Umbilical cord (tissue), 2 donors: Measurements from ENCODE around the gene NCAN. TPM values are rescaled to one million over a fixed set of nuclear protein-coding genes. Genes with fewer than 3 reads are reported as not detected.
"Not testable (repeated sequence)": the region's sequence is repeated elsewhere in the genome, so short reads cannot be mapped to it uniquely, and the experiment has no call there.

Source experiments
- DNase-seq: peaks from one replicate; pipeline ENCODE4 v3.0.0-alpha.2; 2015; ENCODE audit warnings: low spot score
- total RNA-seq: library from RNA; depleted of rRNA; stranded (reverse); fragments of >200 nt; gene quantifications from one replicate; pipeline ENCODE4 v1.2.3, GENCODE V29; 2014; ENCODE audit warnings: low replicate concordance; ENCODE audit not compliant: insufficient read depth

The NCAN gene
- 0.72 TPM for total RNA-seq

DNA sequence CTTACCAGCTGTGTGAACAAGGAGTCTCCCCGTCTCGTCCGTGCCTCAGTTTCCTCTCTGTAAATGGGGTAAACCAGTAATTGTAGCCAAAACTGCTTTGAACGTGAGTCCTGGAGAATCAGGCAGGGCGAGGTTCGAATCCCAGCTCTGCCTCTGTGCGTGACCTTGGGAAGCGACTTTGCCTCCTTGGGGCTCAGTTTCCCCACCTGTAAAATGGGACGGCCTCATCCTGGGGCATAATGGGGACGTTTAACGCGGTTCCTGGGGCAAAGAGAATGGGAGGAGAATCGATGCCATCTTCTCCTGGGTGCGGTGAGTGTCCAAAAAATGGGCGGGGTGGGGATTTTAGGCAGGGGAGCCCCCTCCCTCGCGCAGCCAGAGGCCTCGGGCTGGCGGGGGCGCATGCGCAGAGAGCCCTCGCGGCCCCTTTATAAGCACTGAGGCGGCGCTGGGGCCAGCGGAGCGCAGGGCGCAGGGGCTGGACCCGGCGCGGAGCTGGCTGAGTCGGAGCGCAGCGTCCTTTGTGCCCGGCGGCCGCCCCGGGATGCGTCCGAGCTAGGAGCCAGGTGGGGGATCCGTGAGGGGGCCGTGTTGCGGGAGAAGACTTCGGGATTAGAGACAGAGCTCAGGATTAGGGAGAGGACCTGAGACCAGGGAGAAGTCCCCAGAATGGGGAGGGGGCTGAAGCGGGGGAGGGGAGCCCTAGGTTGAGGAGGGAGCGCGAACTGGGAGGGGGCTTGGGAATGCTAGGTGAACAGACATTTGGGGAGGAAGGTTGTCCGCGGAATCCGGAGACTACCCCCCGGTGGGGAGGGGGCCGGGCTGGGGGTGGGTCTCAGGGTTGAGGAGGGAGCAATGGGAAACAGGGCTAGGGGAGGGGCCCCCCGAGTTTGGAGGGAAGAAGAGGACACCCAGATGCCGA, at the start of gene NCAN:
Gene NCAN (plus strand): TSS at position 460 of the 922 bp plus-strand sequence. CDS start 4,996 bp downstream, outside the sequence.
- no peak for DNase-seq

DNA sequence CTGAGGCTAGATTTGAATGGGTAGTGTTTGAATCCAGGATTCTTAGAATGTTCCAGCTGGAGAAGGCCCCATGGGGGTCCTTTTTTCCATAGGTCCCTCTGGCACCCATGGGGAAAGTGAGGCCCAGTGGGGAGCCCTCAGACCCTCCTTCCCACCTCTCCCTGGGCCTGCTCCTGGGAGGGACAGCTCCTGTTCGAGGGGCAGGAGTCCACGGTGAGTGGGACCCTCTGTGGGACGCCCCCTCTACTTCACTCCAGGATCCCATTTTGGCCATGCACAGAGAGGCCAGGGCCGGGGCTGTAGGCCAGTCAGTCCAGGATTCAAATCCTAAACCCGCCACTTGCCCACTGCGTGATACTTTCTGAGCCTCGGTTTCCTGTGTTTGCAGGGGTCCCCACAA, 49.3 kb upstream of the NCAN start:
- no peak for DNase-seq

DNA sequence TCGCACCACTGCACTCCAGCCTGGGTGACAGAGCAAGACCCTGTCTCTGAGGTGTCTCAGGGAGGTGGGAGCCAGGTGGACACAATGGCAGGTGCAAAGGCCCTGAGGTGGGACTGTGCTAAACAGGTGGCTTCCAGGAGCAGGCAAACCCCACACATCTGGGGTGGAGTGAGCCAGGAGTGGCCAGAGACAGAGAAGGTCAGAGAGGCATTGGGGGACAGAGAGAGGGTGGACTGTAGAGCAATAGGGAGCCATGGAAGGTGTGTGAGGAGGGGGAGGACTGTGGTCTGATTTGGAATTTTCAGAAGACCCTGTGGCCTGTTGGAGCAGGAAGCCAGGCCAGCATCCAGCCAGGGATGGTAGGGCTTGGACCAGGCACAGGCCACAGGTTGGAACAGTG, 46.4 kb upstream of the NCAN start:
- no peak for DNase-seq

DNA sequence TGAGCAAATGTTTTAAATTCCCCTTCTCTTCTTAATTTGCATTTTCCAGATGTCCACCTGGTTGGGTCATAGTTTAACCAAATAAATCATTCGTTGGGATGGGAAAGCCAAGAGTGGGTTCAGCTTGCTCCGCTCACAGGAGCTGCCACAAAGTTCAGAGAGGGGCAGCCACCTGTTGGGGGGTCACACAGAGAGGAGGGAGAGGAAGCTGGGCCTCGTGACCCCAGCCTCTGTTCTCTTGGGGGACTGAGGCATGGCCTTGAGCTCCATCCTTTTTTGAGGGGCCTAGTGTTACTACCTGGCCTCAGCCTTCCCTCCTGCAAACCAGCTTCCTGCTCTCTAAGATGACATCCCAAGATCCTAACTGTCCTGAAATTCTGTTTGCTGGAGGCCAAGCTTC, 44.1 kb upstream of the NCAN start:
- no peak for DNase-seq

DNA sequence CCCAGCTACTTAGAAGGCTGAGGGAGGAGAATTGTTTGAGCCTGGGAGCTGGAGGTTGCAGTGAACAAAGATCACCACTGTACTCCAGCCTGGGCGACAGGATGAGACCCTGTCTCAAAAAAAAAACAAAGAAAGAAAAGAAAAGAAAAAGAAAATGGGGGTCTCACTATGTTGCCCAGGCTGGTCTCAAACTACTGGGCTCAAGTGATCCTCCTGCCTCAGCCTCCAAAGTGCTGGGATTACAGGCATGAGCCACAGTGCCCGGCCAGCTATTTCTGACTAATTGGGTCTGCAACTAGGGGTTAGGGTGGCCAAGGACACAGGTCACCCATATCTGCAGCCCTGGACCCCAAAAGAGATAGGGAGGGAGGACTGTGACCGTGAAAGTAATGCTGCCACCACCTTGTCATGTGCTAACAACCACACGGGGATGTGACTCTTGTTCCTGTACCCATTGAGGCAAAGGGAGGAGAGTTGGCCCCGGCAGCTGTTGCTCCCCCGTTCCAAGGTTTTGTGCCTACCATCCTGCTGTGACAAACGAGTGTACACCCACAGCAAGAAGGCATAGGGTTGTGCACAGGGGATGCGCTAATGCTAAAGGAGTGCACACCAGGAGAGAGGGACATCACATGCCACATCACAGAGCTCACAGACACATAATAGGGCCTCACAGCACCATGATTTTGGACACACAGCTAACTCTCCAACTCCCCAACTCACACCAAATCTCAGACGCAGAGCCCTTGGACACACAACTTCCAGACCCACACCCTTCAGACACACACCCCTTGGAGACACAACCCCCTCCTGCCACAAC, 42.3 kb upstream of the NCAN start:
- no peak for DNase-seq

DNA sequence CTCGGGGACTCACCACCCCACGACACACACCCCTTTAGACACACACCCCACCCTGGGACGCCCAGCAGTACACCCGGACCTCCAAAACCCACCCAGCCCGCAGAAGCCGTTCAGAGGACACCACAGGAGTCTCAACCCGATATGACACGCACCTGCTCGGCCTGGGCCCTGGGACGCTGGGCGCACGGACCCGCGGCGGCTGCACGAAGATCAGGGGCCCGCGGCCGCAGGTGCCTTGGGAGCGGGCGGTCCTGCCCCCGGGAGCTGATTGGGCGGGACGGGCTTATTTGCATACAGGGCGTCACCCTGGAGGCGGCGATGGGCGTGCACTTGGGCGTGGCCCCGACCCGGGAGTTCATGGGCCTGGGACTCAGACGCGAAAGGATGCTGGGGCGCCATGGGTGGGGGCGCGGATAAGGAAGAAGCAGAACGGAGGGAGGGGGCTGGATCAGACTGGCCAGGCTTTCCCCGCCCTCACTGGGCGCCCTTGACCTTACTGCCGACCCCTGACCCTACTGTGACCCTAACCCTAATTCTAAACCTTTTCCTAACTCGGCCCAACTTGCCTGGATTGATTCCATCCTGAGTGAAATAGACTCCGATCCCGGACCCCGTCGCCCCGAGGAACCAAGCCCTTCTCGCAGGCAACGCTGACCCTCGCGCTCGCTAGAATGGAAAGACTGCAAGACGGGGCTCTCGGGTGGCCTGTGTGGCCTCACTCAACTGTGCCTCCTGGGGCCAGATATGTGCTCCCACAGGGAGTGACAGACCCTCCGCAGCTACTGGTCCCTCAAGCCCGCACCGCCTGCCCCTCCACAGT, 41.5 kb upstream of the NCAN start, which contains the start of gene MEF2B:
Gene MEF2B (minus strand): TSS at position 211 of the 820 bp plus-strand sequence. CDS start 19,528 bp downstream, outside the sequence.
- DNase-seq = peak; percentile 78

DNA sequence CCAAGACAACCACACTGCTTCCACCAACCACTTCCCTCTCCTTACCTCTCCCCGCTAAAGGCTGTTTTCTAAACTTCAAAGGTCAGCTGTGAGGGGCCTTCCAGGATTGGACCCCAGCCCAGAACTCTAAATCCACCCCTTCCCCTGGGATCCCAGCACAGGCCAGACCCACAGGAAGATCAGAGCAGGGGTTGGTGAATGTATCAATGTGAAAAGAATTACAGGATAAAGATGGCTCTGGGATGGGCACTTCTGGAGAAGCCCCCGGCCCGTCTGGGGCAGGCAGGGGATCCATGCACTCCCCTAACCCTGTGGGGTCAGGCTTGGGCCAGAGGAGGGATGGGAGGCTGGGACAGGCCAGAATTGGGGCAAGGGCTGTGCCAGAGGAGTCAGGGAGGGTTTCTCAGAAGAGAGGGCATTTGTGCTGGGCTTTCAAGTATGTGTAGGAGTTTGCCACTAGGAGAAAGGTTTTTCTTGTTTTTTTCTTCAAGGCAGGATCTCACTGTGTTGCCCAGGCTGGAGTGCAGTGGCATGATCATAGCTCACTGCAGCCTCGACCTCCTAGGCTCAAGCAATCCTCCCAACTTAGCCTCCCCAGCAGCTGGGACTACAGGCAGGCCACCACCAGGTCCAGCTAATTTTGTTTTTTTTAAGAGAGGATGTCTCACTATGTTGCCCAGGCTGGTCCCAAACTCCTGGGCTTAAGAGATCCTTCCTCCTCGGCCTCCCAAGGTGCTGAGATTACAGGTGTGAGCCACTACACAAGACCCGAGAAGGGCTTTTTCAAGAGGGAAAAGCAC, 40.7 kb upstream of the NCAN start:
- DNase-seq = peak; percentile 73

DNA sequence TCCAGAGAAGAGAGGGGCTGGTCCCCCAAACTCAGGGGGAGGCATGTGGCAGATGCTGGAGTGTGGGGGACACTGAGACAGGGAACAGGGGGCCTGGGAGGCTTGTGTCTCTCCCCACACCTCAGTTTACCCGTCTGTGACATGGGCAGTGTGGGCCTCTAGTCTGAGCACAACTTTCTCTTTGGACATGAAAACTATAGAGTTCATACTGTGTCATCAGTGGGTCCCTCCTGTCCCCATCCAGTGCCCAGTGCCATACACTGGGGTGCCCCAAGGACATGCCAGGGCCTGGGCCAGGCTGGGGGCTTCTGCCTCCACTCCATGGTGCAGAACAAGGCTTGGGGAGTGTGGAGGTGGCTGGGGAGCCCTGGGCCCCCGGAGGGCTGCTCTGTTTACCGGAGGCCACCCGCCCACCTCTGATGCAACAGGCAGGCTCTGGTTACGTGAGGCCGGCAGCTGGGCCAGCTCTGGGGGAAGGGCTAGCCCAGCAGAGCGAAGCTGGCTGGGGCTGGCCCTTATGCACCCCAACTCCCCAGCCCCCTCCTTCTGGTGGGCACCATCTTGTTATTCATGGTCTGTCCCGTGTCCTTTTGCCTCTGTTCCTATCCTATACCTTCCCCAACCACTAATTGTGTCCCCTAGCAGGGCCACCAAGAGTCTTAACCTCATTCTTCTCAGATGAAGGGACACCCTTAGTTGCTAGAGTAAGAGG, 39.8 kb upstream of the NCAN start:
- peak; percentile 60 for DNase-seq

DNA sequence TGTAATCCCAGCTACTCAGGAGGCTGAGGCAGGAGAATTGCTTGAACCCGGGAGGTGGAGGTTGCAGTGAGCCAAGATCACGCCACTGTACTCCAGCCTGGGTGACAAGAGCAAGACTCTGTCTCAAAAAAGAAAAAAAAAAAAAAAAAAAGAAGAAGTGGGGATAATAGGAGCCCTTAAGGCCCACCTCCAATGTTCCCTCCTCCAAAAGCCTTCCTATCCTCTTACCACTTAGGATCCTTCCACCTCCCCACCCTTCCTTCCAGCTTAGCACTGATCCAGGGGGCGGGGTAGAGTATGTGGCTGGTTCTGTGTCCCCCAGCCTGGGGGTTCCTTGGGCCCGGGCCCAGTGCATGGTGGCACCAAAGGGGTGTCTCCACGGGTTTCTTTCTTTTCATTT, 38.5 kb upstream of the NCAN start:
- DNase-seq = not testable (repeated sequence)

DNA sequence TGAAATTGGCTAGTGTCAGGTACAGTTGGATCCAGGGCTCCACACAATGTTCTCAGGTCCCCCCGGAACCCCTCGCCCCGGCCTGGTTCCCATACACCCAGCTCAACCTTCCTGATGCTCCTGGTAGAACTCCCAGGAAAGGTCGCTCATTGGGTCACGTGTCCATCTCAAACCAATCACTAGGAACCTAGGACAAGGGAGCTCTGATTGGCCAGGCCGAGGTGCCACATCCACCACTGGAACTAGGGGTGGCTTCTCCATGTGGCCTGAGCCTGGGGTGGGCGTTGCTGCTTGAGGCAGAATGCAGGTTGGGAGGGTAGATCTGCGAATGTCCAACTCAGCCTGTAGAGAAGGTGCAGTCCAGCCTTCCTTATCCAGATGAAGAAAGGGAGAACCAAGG, 34.8 kb upstream of the NCAN start:
- no peak for DNase-seq

DNA sequence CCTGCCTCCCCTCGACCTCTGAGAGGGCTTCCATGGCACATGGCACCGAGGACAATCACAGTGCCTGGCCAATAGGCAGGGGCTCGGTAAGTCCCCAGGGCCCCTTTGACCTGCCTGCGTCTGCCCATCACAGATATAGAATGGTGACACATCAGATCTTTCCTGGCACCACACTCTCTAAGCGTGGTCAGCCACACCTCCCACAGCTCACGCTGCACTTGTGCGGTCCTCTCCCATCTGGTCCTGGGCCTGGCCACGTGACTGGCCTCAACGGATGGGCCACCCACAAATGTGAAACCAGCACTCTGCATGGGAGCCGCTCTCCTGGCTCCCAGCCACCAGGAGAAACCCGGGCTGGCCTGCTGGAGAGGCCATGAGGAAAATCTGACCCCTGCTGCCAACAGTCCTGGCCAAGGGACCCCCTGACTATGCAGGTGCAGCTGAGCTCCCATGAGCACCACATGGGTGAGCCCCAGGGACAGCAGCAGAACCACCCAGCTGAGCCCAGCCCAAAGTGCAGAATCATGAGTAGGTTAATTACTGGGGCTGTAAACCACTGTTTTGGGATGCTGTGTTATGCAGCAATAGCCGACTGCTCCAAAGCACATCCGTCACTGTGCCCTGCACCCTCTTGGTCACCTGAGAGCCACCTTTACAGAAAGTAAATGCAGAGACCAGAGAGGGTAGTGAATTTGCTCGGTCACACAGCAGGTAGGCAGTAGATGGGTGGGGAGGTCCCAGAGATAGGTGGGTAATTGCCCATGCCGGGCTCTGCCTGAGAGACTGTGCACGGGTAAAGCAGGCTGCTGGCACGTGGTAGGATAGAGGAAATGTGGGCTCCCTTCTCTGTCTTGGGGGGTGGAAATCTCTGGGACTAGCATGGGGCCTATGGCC, 32.0 kb upstream of the NCAN start:
- no peak for DNase-seq

DNA sequence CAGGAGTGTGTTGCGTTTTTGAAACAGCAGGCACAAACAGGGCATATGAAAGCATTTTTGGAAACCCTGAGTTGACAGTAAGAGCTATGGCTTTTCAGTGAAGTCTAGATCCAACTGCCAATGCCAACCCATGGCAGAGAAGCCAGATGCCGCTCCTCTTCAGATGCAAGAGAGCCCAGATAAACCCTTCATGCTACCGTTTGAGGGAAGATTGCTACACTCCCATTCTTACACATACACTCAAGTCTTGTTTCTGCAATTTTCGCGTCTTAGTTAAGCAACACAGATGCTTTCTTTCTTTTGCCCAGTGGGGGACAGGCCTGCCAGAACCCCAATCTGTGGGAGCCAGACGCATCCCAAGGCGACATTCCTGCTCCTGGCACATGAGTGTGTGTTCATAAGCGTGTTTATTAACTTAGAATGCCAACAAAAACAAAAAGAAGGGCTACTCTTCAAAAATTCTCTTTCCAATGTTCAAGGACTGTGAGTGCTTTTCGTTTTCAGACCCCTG, 30.2 kb upstream of the NCAN start:
- no peak for DNase-seq

DNA sequence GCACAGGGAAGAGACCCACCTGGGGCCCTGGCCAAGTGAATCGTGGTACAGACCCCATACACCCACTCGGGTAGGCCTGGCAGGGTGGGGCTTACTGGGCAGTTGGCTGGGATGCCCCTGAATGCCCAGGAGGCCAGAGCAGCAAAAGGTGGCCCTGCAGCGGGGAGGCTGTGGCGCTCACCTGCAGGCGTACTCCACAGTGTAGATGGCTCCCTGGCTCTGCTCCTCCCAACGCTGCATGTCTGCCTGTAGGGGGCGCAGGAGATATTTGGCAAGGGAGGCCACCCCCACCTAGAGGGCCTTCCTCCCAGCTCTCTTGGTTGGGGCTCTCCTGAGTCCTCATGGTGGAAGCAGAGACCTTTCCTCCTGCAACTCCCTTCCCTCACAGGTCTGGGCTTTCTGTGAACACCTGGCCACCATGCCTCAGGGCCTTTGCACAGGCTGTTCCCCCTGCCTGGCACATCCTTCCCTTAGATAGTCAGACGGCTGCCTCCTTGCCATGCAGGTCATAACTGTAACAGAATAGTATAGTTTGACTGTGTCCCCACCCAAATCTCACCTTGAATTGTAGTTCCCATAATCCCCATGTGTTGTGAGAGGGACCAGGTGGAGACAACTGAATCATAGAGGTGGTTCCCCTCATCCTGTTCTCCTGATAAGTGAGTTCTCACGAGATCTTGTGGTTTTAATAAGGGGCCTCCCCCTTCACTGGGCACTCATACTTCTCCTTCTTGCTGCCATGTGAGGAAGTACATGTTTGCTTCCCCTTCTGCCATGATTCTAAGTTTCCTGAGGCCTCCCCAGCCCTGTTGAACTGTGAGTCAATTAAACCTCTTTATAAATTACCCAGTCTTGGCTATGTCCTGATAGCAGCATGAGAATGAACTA, 25.7 kb upstream of the NCAN start:
- no peak for DNase-seq

DNA sequence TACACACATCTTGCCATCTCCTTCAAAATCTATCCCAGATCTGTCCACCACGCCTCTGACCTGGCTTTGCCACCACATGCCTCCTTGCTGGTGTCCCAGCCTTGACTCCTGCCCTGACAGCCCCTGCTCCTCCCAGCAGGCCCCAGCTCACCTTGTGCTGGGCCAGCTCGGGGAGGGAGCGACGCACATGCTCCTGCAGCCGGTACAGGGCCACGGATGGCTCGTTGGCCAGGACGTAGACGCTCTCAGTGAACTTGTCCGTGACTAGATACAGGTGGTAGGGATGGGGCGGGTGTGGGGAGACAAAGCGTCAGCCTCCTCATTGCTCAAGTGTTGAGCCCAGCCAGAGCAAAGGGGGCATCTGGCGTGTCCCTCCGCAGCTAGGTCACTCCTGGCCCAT, 25.0 kb upstream of the NCAN start:
- no peak for DNase-seq

DNA sequence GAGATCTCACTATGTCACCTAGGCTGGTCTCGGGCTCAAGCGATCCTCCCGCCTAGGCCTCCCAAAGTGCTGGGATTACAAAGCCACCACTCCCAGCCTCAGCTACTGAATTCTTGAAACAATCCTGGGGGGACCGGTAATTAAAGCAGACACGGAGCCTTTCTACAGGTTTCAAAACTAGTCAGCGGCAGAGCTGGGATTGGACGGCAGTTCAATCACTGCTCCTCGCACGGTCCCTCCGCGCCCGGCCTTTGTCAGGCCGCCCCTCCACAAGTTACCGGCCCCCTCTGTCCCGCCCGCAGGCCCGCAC, 20.0 kb upstream of the NCAN start:
- DNase-seq = no peak

DNA sequence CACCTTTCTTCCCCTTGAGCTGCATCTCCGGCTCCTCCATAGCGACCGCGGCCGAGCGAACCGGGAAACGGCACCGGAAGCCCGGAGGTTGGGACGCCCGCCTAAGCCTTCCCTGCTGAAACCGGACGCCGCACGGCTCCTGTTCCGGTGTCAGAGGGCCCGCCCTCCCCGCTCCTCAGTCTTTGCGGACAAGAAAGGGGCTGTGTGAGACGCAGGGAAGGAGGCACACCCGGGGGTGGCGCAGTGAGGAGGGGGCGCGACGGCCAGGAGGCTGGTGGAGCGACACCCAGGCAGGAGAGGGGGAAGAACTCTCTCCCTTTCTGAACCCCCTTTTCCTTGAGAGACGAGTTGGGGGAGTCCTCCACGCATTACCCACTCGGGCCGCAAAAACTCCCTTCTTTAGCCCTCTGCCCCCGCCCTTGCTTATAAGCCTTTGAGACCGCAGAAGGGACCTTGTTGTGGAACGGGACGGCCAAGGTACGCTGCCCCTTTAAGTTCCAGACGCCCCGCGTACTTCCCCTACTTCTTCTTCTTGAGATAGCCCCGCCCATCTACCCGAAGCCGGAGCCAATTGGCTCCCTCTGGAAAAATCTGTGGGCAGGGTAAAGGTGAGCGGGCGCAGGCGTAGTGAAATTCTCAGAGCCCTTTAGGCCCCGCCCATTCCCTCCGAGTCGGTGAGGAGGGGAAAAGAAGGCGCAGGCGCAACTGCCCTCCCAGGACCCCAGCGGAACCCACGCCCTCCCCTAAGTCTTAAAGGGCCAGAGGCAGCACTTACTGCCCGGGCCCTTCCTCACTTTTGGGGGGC, 19.5 kb upstream of the NCAN start, which contains the start of the genes BORCS8 and RFXANK:
Gene BORCS8 (minus strand): TSS at position 75 of the 805 bp plus-strand sequence. CDS start 35 bp downstream, at position 40.
Gene RFXANK (plus strand): TSS at position 181 of the 805 bp plus-strand sequence. CDS start 1,689 bp downstream, outside the sequence.
- peak; percentile 100 for DNase-seq
